ENCODE measurements around the gene ZNF576.
"Not testable (repeated sequence)": the region's sequence is repeated elsewhere in the genome, so short reads cannot be mapped to it uniquely, and the experiment has no call there.

The ZNF576 gene

GRCh38 chr19:43628646-43629326 lies 32.4 kb downstream of the ZNF576 start:
- DNase-seq: no peak

GRCh38 chr19:43631491-43631890 lies 35.1 kb downstream of the ZNF576 start:
- no peak for DNase-seq

GRCh38 chr19:43633520-43633919 lies 37.1 kb downstream of the ZNF576 start:
- no peak for DNase-seq

- no peak for DNase-seq
These were observed 37.7 kb downstream of the ZNF576 start for GRCh38 chr19:43634068-43634467.

- DNase-seq: no peak
These were observed 38.1 kb downstream of the ZNF576 start for GRCh38 chr19:43634506-43634871.

GRCh38 chr19:43634872-43635560 lies 38.6 kb downstream of the ZNF576 start:
- peak; percentile 20 for DNase-seq

GRCh38 chr19:43635561-43635940 lies 39.2 kb downstream of the ZNF576 start:
- not testable (repeated sequence) for DNase-seq

GRCh38 chr19:43636121-43636683 lies 39.8 kb downstream of the ZNF576 start:
- DNase-seq: no peak

- no peak for DNase-seq
These were observed 42.0 kb downstream of the ZNF576 start for GRCh38 chr19:43638214-43638994.

GRCh38 chr19:43638995-43639518 lies 42.7 kb downstream of the ZNF576 start:
- DNase-seq: no peak

- DNase-seq: peak; percentile 78
These were observed 43.4 kb downstream of the ZNF576 start, which contains the start of gene CADM4 for GRCh38 chr19:43639519-43640423. Gene CADM4, minus strand, starts transcription at chr19:43639850. Its CDS starts 60 bp downstream, at chr19:43639790.

GRCh38 chr19:43640424-43640757 lies 44.0 kb downstream of the ZNF576 start:
- DNase-seq: peak; percentile 31

- no peak for DNase-seq
These were observed 44.9 kb downstream of the ZNF576 start for GRCh38 chr19:43641333-43641732.

- no peak for DNase-seq
These were observed 46.1 kb downstream of the ZNF576 start for GRCh38 chr19:43642531-43642930.

GRCh38 chr19:43643326-43643725 lies 46.9 kb downstream of the ZNF576 start:
- DNase-seq: peak; percentile 74

GRCh38 chr19:43644181-43644580 lies 47.8 kb downstream of the ZNF576 start:
- DNase-seq: peak; percentile 79

- DNase-seq: no peak
These were observed 52.2 kb downstream of the ZNF576 start for GRCh38 chr19:43648633-43649032.

- no peak for DNase-seq
These were observed 53.1 kb downstream of the ZNF576 start for GRCh38 chr19:43649514-43649913.

- not testable (repeated sequence) for DNase-seq
These were observed 53.9 kb downstream of the ZNF576 start for GRCh38 chr19:43650276-43650675.
